Calu3 (cell line): ENCODE data around the gene TCAP. TPM values are rescaled to one million over a fixed set of nuclear protein-coding genes. Genes with fewer than 3 reads are reported as not detected.

Experiments used
- BruUV-seq: library from RNA; stranded (reverse); fragments of 400-500 nt; replicated peaks from 2 replicates; lab custom pipeline; 2021; lab: Mats Ljungman, UMichigan
- CTCF ChIA-PET: fragments of 300-600 bp; sonication (Branson Sonifier 250); formaldehyde crosslinking; loops from one replicate; lab custom pipeline; 2022; ENCODE audit warnings: antibody characterized with exemption; lab: Charles Lee
- DNase-seq: peaks from one replicate; pipeline ENCODE4 v3.0.0; 2022
- H3K27ac Mint-ChIP-seq: one replicate; pipeline ENCODE4 v1.8.0; 2022; ENCODE audit warnings: mixed read lengths; ENCODE audit not compliant: unreplicated experiment
- H3K27me3 Mint-ChIP-seq: one replicate; pipeline ENCODE4 v1.8.0; 2022; ENCODE audit warnings: mixed read lengths; ENCODE audit not compliant: unreplicated experiment
- H3K36me3 Mint-ChIP-seq: one replicate; pipeline ENCODE4 v1.8.0; 2022; ENCODE audit warnings: mild to moderate bottlenecking, moderate library complexity, mixed read lengths; ENCODE audit not compliant: insufficient read depth, unreplicated experiment
- H3K4me1 Mint-ChIP-seq: one replicate; pipeline ENCODE4 v1.8.0; 2022; ENCODE audit warnings: mild to moderate bottlenecking, low read depth, mixed read lengths; ENCODE audit not compliant: unreplicated experiment
- H3K4me3 Mint-ChIP-seq: one replicate; pipeline ENCODE4 v1.8.0; 2022; ENCODE audit warnings: mild to moderate bottlenecking, low read depth, moderate library complexity, mixed read lengths; ENCODE audit not compliant: unreplicated experiment
- H3K9me3 Mint-ChIP-seq: one replicate; pipeline ENCODE4 v1.8.0; 2022; ENCODE audit warnings: low read depth, mixed read lengths; ENCODE audit not compliant: unreplicated experiment
- intact Hi-C: fragments of 100-400 bp; cut with micrococcal nuclease; formaldehyde crosslinking; loops from one replicate; pipeline ENCODE4 v1.10.0; 2022; ENCODE audit not compliant: unreplicated experiment
- total RNA-seq: library from RNA; stranded (reverse); gene quantifications from 2 replicates; pipeline ENCODE4 v1.2.3, GENCODE V29; 2022
- TF ChIP-seq, protein P1 (sequence below): fragments of 200-600 bp; IDR thresholded peaks from one replicate; pipeline ENCODE4 v1.8.0; 2022; ENCODE audit warnings: antibody characterized with exemption; ENCODE audit not compliant: unreplicated experiment

The TCAP gene
- total RNA-seq, 1 experiment from 2014 or later: 51.5 TPM

- BruUV-seq: no TSS peak
- intact Hi-C loops: loop anchor here (1.0 kb wide), 7 partner anchors 38 to 287 kb away; no protein-coding TSS in a partner anchor
- H3K9me3 Mint-ChIP-seq: no peaks in the 10 kb centered on the region
- peaks cover 70% of the 10 kb centered on the region for H3K4me1 Mint-ChIP-seq
- CTCF ChIA-PET: interaction anchor here (0.6 to 161.2 kb wide), 33 partner anchors 42 to 862 kb away, joined by 3 to 42089 read pairs (median 13); partner anchors contain the start of genes CDK12, ERBB2, GRB7 and GSDMA
- H3K4me3 Mint-ChIP-seq: no peak overlapping the region
- H3K27ac Mint-ChIP-seq: peak overlapping the region; percentile 1
- H3K36me3 Mint-ChIP-seq: peaks cover 75% of the 10 kb centered on the region
- peaks cover 42% of the 10 kb centered on the region for H3K27me3 Mint-ChIP-seq
- DNase-seq: peak; percentile 89
- TF ChIP-seq, protein P1, sequence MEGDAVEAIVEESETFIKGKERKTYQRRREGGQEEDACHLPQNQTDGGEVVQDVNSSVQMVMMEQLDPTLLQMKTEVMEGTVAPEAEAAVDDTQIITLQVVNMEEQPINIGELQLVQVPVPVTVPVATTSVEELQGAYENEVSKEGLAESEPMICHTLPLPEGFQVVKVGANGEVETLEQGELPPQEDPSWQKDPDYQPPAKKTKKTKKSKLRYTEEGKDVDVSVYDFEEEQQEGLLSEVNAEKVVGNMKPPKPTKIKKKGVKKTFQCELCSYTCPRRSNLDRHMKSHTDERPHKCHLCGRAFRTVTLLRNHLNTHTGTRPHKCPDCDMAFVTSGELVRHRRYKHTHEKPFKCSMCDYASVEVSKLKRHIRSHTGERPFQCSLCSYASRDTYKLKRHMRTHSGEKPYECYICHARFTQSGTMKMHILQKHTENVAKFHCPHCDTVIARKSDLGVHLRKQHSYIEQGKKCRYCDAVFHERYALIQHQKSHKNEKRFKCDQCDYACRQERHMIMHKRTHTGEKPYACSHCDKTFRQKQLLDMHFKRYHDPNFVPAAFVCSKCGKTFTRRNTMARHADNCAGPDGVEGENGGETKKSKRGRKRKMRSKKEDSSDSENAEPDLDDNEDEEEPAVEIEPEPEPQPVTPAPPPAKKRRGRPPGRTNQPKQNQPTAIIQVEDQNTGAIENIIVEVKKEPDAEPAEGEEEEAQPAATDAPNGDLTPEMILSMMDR: no peak
Observed at GRCh38 chr17:39672522-39673334, 7.6 kb downstream of the TCAP start.

GRCh38 chr17:39673335-39674081 is 8.4 kb downstream of the TCAP start:
- BruUV-seq: no TSS peak
- DNase-seq: peak; percentile 87
- intact Hi-C loops: no loop called here
- Mint-ChIP-seq H3K36me3 (peaks cover 75% of the 10 kb centered on the region), H3K4me1 (peaks cover 73% of the 10 kb centered on the region), H3K27me3 (peaks cover 35% of the 10 kb centered on the region), H3K4me3 (no peak overlapping the region), H3K27ac (peak overlapping the region; percentile 1), H3K9me3 (no peaks in the 10 kb centered on the region)
- CTCF ChIA-PET: interaction anchor here (0.6 to 161.2 kb wide), 20 partner anchors 41 to 745 kb away, joined by 3 to 42089 read pairs (median 22); partner anchors contain the start of genes ERBB2, GRB7, GSDMA and GSDMB
- TF ChIP-seq, protein P1: no peak

DNA sequence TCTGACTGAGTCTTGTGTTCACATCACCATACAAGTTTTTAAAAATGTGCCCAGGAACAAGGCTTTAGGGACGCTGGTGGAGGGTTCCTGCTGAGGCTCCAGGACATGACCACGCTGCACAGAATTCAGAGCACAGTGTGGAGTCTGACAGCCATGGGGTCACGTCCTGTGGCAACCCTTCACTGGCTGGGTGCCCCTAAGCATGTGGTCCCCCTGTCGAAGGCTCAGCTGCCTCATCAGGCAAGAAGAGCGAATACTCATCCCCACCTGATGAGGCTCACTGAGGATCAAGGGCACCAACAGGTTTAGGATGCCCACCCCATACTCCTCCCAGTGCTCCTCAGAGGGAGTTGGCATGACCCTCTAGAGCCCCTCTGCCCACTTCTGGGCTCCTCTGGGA is 9.0 kb downstream of the TCAP start:
- CTCF ChIA-PET: interaction anchor here (0.7 to 161.2 kb wide), 33 partner anchors 41 to 946 kb away, joined by 3 to 42089 read pairs (median 16); partner anchors contain the start of genes ERBB2, GRB7, GSDMA and GSDMB
- TF ChIP-seq, protein P1: no peak
- Mint-ChIP-seq H3K4me3 (no peak overlapping the region), H3K36me3 (peaks cover 79% of the 10 kb centered on the region), H3K9me3 (no peaks in the 10 kb centered on the region), H3K27me3 (peaks cover 28% of the 10 kb centered on the region), H3K4me1 (peaks cover 74% of the 10 kb centered on the region), H3K27ac (peak overlapping the region; percentile 1)
- intact Hi-C loops: no loop called here
- BruUV-seq: no TSS peak
- peak; percentile 86 for DNase-seq

GRCh38 chr17:39674702-39675389 is 9.7 kb downstream of the TCAP start:
- TF ChIP-seq, protein P1: no peak
- H3K4me3 Mint-ChIP-seq: peak overlapping the region; percentile 19
- CTCF ChIA-PET: interaction anchor here (0.6 to 161.2 kb wide), 63 partner anchors 40 to 1398 kb away, joined by 3 to 42089 read pairs (median 6); partner anchors contain the start of genes CDK12, ERBB2, GRB7 and GSDMA
- peaks cover 81% of the 10 kb centered on the region for H3K4me1 Mint-ChIP-seq
- no TSS peak for BruUV-seq
- H3K36me3 Mint-ChIP-seq: peaks cover 82% of the 10 kb centered on the region
- peak; percentile 100 for DNase-seq
- peak overlapping the region; percentile 62 for H3K27ac Mint-ChIP-seq
- no peaks in the 10 kb centered on the region for H3K9me3 Mint-ChIP-seq
- intact Hi-C loops: no loop called here
- peaks cover 21% of the 10 kb centered on the region for H3K27me3 Mint-ChIP-seq
